HFF-Myc (cell line): ENCODE data around the gene ELSPBP1.

Experiments used
- DNase-seq: peaks from one replicate; pipeline ENCODE4 v3.0.0-alpha.2; 2011; ENCODE audit warnings: low read depth; ENCODE audit errors: extremely low read depth
- H3K4me3 ChIP-seq: replicated peaks from 2 replicates; pipeline ENCODE4 v1.5.1; 2011; ENCODE audit warnings: low read depth, mild to moderate bottlenecking, control low read depth, low read length
- CTCF ChIP-seq: IDR thresholded peaks from 2 replicates; pipeline ENCODE4 v1.5.1; 2012; ENCODE audit warnings: mild to moderate bottlenecking, low read depth, low read length, control low read depth; ENCODE audit errors: missing control alignments

ELSPBP1 gene

GRCh38 chr19:48041877-48042580, 47.6 kb downstream of the ELSPBP1 start:
- no peak for DNase-seq
- no peak overlapping the region for H3K4me3 ChIP-seq
- TF ChIP-seq CTCF = no peak

- H3K4me3 ChIP-seq = no peak within 1 kb of the TSS
- DNase-seq = no peak
- TF ChIP-seq CTCF = no peak
These were observed 49.3 kb downstream of the ELSPBP1 start, which contains the start of gene CABP5 for GRCh38 chr19:48043675-48044258. CABP5 (minus strand) TSS chr19:48044079; CDS start chr19:48043922, 157 bp downstream.

- no peak overlapping the region for H3K4me3 ChIP-seq
- no peak for TF ChIP-seq CTCF
- DNase-seq = no peak
These were observed 50.1 kb downstream of the ELSPBP1 start for GRCh38 chr19:48044561-48044960.

GRCh38 chr19:48051335-48052033, 57.1 kb downstream of the ELSPBP1 start:
- no peak for DNase-seq
- TF ChIP-seq CTCF = no peak
- no peak overlapping the region for H3K4me3 ChIP-seq

GRCh38 chr19:48053076-48053475, 58.6 kb downstream of the ELSPBP1 start:
- H3K4me3 ChIP-seq = no peak overlapping the region
- no peak for DNase-seq
- TF ChIP-seq CTCF = no peak

- H3K4me3 ChIP-seq = no peak overlapping the region
- no peak for TF ChIP-seq CTCF
These were observed 59.4 kb downstream of the ELSPBP1 start for GRCh38 chr19:48053856-48054255.

More at GRCh38 chr19:48053856-48054255, 59.4 kb downstream of the ELSPBP1 start:
- no peak for DNase-seq
